Heart left ventricle (tissue), 16 donors: ENCODE results near the gene SMPDL3A. TPM values are rescaled to one million over a fixed set of nuclear protein-coding genes. Genes with fewer than 3 reads are reported as not detected.

Source experiments
- ATAC-seq, 4 donors: fragments of 200-7000 bp; cut with Tn5 transposase; one replicate each; pipeline ENCODE4 v1.9.1; 2020 to 2022; ENCODE audit warnings: moderate library complexity in 4 of 4, mild to moderate bottlenecking in 3 of 4, moderate number of reproducible peaks in 1 of 4
- DNase-seq, 5 donors: peaks; one replicate each; pipeline ENCODE4 v3.0.0-alpha.2; 2020
- H3K27ac ChIP-seq, 12 donors: fragments of 200-600 bp; sonication (generic) in 4 of 12; one replicate each; pipeline versions ENCODE4 v1.5.0 to v1.8.0; 2016 to 2022; ENCODE audit warnings: mild to moderate bottlenecking in 2 of 12
- H3K27me3 ChIP-seq, 9 donors: fragments of 200-600 bp; sonication (generic) in 2 of 9; one replicate each; pipeline versions ENCODE4 v1.5.1 to v1.8.0; 2016 to 2022; ENCODE audit warnings: mild to moderate bottlenecking in 3 of 9
- H3K36me3 ChIP-seq, 9 donors: fragments of 200-600 bp; sonication (generic) in 2 of 9; one replicate each; pipeline versions ENCODE4 v1.5.0 to v1.8.0; 2018 to 2022; ENCODE audit warnings: mild to moderate bottlenecking in 2 of 9
- H3K4me1 ChIP-seq, 12 donors: fragments of 200-600 bp; sonication (generic) in 4 of 12; one replicate each; pipeline versions ENCODE4 v1.5.0 to v1.8.0; 2016 to 2022; ENCODE audit warnings: mild to moderate bottlenecking in 3 of 12
- H3K4me3 ChIP-seq, 12 donors: fragments of 200-600 bp; sonication (generic) in 4 of 12; one replicate each; pipeline versions ENCODE4 v1.5.0 to v1.8.0; 2017 to 2022; ENCODE audit warnings: mild to moderate bottlenecking in 9 of 12, moderate library complexity in 4 of 12
- H3K9me3 ChIP-seq, 12 donors: fragments of 200-600 bp; sonication (generic) in 4 of 12; one replicate each; pipeline versions ENCODE4 v1.5.0 to v1.8.0; 2016 to 2022; ENCODE audit warnings: mild to moderate bottlenecking in 1 of 12
- POLR2A ChIP-seq, 2 donors: fragments of 450-650 bp; IDR thresholded peaks; one replicate each; pipeline ENCODE4 v1.6.1; 2017; ENCODE audit warnings: antibody characterized with exemption in 2 of 2, mild to moderate bottlenecking in 2 of 2, moderate library complexity in 2 of 2
- WGBS, 4 donors: extraction: QIAGEN DNeasy Blood & Tissue Kit in 2 of 4; methylation state at CpG; one replicate each; pipeline versions ENCODE4 v1.1.5 to v1.1.7; 2013 to 2018; 5-methylcytosine and 5-hydroxymethylcytosine counted together
- intact Hi-C, 10 donors: fragments of 100-400 bp; cut with DNase I; formaldehyde crosslinking; loops; one replicate each; pipeline versions ENCODE4 v1.11.1 to v1.14.2; 2022
- polyA plus RNA-seq, 2 donors: library from polyadenylated mRNA; stranded (reverse); fragments of 200-250 nt; gene quantifications; one replicate each; pipeline ENCODE4 v1.2.3, GENCODE V29; 2013
- total RNA-seq, 9 donors: library from RNA; depleted of rRNA in 2 of 9; stranded (reverse); fragments of >200 nt in 2 of 9; fragmentation: NEBNext Ultra II Directional in 3 of 9; extraction: Animal tissue kit (Norgen Biotek cat#: 25700) in 3 of 9; gene quantifications; one replicate each; pipeline versions ENCODE4 v1.1.0 to v1.2.4, GENCODE V29; 2016 to 2023
- TF ChIP-seq, protein P1 (sequence below), 12 donors: fragments of 200-600 bp; sonication (generic) in 4 of 12; IDR thresholded peaks; one replicate each; pipeline versions ENCODE4 v1.5.0 to v1.8.0; 2018 to 2022; ENCODE audit warnings: antibody characterized with exemption in 12 of 12, mild to moderate bottlenecking in 5 of 12
- donor health status: ischemic (EF 13 %, LVEDD 7.1; RV severe dilation, severe dysfunction).
- donor health status: healthy with polysubstance abuse.
- donor health status: DM: no; HTN: yes; CAD: no.
- donor health status: DM: no; HTN: no; CAD: no.
- donor health status: ischemic (EF 25% LVEDD 6.9; RV normal size, moderate dysfunction).
- donor health status: ischemic (EF 25% LVEDD 5.7; RV mildly dilated, moderate dysfunction).
- donor health status: healthy.
- donor health status: DM: yes; HTN: yes; CAD: no.
- donor health status: ischemic (EF 35%, LVEDD 5.7; RV mildly dilated, moderate dysfunction).
- donor health status: nonischemic (EF 11% LVEDD 7.7; RV severe dilation, severe dysfunction).
- donor health status: DM: yes; HTN: yes; CAD: no.
- donor health status: PGD.
- donor health status: ischemic (EF 29% LVEDD 5.4; RV normal size, mild dysfunction).
- donor health status: nonischemic (EF 23%, LVEDD 6.1; RV moderate dilation, normal function).

The SMPDL3A gene
- total and polyA plus RNA-seq, 11 donors: 3.5 to 10.4 (median 4.6) TPM

DNA sequence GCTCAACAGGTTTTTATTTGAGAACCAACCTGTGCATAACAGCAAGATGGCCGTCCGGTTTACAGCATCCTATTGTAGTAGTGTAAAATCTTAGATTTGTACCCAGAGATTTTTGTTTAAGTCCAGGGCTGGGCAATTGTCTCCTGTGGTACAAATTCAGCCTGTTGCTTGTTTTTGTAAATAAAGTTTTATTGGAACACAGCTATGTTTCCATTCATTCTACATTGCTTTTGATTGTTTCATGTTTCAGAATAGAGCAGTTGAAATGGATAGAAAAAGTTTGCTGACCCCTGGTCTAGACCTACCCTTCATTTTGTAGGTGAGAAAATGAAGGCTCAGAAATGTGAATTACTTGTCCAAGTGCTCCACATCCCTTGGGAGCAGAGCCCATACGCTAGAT lies 8.5 kb downstream of the SMPDL3A start:
- Histone ChIP-seq H3K36me3 (peaks cover 0 to 11% (median 0%) of the 10 kb centered on the region in 9 donors), H3K27ac (no peak overlapping the region), H3K4me3 (no peak overlapping the region), H3K27me3 (no peaks in the 10 kb centered on the region), H3K4me1 (peaks cover 0 to 6% (median 0%) of the 10 kb centered on the region in 12 donors), H3K9me3 (no peaks in the 10 kb centered on the region)
- ATAC-seq (no peak), DNase-seq (no peak)
- WGBS, 4 donors: 96 to 100% (median 97%) methylated on average over 3 of the region's 3 CpGs
- intact Hi-C loops: no loop called here
- TF ChIP-seq, protein P1, sequence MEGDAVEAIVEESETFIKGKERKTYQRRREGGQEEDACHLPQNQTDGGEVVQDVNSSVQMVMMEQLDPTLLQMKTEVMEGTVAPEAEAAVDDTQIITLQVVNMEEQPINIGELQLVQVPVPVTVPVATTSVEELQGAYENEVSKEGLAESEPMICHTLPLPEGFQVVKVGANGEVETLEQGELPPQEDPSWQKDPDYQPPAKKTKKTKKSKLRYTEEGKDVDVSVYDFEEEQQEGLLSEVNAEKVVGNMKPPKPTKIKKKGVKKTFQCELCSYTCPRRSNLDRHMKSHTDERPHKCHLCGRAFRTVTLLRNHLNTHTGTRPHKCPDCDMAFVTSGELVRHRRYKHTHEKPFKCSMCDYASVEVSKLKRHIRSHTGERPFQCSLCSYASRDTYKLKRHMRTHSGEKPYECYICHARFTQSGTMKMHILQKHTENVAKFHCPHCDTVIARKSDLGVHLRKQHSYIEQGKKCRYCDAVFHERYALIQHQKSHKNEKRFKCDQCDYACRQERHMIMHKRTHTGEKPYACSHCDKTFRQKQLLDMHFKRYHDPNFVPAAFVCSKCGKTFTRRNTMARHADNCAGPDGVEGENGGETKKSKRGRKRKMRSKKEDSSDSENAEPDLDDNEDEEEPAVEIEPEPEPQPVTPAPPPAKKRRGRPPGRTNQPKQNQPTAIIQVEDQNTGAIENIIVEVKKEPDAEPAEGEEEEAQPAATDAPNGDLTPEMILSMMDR (IDR thresholded peaks at IDR 0.05): no peak
- no peak for TF ChIP-seq POLR2A (IDR thresholded peaks at IDR 0.05)

DNA sequence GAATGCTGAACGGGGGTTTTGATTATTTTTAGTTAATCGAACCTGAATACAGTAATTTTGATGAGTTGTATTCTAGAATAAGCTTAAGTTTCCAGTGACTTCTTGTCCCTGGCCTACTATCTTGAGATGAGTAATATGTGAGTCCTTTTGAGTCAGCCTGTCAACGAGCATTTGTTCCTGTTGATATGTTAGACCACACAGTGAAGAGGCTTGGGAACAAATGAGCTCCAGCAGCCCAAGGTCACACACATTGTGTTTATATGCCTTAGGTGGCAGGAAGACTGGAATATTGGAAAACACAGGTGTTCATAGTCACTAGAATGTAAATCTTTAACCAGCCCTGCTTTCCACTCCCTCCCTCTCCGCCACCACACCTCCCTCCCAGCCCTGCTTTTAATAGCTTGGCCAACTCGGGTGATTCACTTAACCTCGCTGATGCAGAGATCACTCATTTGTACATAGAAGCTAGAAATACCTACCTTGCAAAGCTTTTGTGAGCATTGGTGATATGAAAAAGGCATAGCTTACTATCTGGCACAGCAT lies 9.1 kb downstream of the SMPDL3A start:
- ATAC-seq (peak in 3 of 4 donors; percentile 71 to 93 (median 79)), DNase-seq (no peak)
- 57 to 69% (median 61%) methylated on average over 6 of the region's 6 CpGs for WGBS, 4 donors
- H3K27ac ChIP-seq: peak overlapping the region in 2 of 12 donors; percentile 22 to 44
- H3K9me3 ChIP-seq: no peaks in the 10 kb centered on the region
- intact Hi-C loops: no loop called here
- TF ChIP-seq, protein P1 (IDR thresholded peaks at IDR 0.05): no peak
- no peak for TF ChIP-seq POLR2A (IDR thresholded peaks at IDR 0.05)
- peaks cover 0 to 6% (median 0%) of the 10 kb centered on the region in 12 donors for H3K4me1 ChIP-seq
- H3K27me3 ChIP-seq: no peaks in the 10 kb centered on the region
- peaks cover 0 to 11% (median 0%) of the 10 kb centered on the region in 9 donors for H3K36me3 ChIP-seq
- H3K4me3 ChIP-seq: no peak overlapping the region

DNA sequence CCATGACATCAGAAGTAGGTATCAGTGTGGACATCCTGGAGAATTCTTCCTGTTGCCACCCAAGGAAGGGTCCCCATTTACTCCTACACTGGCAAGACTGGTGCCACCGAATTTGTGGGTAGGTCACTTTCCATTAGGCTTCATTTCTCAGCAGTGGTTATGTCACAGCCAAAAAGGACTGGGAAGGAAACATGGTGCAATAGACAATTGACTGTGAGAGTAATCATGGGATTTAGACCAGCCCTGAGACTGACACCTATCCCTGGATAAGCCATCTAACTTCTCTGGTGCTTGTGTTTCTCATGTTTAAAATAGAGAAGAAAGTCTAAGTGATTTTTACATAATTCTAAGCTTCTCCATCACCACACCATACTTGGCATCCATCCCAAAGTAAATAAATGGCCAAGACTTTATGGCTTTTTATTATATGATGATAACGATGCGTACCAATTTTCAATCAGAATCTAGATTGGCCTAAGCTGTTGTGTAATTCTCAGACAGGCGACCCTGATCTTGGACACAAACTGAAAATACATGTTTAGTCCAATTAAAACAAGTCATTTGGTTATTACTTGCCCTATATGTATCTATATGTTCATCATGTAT lies 10.2 kb downstream of the SMPDL3A start:
- intact Hi-C loops: no loop called here
- Histone ChIP-seq H3K36me3 (peaks cover 0 to 11% (median 0%) of the 10 kb centered on the region in 9 donors), H3K27me3 (no peaks in the 10 kb centered on the region), H3K9me3 (no peaks in the 10 kb centered on the region), H3K4me3 (no peak overlapping the region), H3K27ac (no peak overlapping the region), H3K4me1 (peaks cover 0 to 6% (median 0%) of the 10 kb centered on the region in 12 donors)
- DNase-seq (no peak), ATAC-seq (no peak)
- 93 to 98% (median 96%) methylated on average over 4 of the region's 4 CpGs for WGBS, 4 donors
- TF ChIP-seq, protein P1 (IDR thresholded peaks at IDR 0.05): no peak
- TF ChIP-seq POLR2A (IDR thresholded peaks at IDR 0.05): no peak

DNA sequence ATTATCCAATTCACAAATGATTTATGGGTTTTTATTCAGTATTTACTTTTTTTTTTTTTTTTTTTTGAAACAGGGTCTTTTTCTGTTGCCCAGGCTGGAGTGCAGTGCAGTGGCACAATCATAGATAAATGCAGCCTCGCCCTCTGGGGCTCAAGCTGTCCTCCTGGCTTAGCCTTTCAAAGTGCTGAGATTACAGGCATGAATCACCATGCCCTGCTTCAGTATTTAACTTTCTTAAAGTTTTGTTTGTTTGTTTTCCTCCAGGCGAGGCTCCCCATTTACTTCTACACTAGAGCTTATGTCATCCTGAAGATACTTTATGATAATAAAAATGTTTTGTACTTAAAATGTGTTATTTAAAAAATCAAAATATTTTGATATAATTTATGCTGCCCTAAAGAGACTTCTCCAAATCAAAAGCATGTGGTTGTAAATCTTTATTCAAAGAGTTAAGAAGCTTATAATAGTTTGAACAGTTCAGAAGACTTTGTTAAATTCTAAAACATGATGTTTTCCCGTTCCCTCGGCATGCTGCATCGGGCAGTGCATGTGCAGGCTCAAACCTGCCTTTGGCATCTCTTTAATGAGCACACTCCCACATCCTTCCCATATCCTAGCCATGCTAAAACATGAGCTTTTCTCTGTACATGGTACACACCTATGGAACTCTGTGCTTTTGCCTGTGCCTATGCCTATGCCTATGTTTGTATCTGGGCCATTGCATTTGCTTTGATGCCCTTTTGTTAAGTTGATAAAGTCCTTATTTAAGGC lies 11.0 kb downstream of the SMPDL3A start:
- intact Hi-C loops: no loop called here
- H3K27ac ChIP-seq: no peak overlapping the region
- no peaks in the 10 kb centered on the region for H3K27me3 ChIP-seq
- DNase-seq (no peak), ATAC-seq (no peak)
- H3K4me1 ChIP-seq: peaks cover 0 to 6% (median 0%) of the 10 kb centered on the region in 12 donors
- 93 to 97% (median 93%) methylated on average over 5 of the region's 5 CpGs for WGBS, 4 donors
- H3K9me3 ChIP-seq: no peaks in the 10 kb centered on the region
- no peak overlapping the region for H3K4me3 ChIP-seq
- TF ChIP-seq POLR2A (IDR thresholded peaks at IDR 0.05): no peak
- TF ChIP-seq, protein P1 (IDR thresholded peaks at IDR 0.05): no peak
- peaks cover 0 to 11% (median 3%) of the 10 kb centered on the region in 9 donors for H3K36me3 ChIP-seq
